Dedifferentiated amniotic fluid mesenchymal stem cell (primary cell): ENCODE data around the gene KLRC4.
"Not testable (repeated sequence)": the region's sequence is repeated elsewhere in the genome, so short reads cannot be mapped to it uniquely, and the experiment has no call there.

Source experiments
- DNase-seq: peaks from one replicate; pipeline ENCODE4 v3.0.0-alpha.2; 2016; ENCODE audit errors: extremely low spot score

The KLRC4 gene, protein sequence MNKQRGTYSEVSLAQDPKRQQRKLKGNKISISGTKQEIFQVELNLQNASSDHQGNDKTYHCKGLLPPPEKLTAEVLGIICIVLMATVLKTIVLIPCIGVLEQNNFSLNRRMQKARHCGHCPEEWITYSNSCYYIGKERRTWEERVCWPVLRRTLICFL

GRCh38 chr12:10409392-10409791 lies at the start of gene KLRC4:
Gene KLRC4 (minus strand): TSS chr12:10409757. CDS start chr12:10409575, 182 bp downstream.
- DNase-seq, result no peak

DNA sequence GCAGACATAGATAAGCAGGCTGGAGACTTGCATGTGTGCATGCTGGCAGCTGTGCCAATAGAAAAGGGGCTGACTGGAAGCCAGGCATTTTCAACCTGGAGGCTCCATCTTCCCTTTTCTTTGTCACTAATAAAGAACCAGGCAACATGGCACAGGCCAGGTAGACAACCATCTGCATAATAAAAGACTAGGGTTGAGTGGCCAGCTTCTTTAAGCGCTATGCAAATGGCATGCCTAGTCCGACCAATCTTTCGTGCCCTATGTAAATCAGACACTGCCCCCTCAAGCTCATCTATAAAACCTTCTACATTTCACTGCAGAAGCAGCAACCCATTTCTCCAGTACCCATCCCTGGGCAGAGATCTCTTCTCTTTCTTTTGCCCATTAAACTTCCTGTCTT lies 48.2 kb upstream of the KLRC4 start:
- DNase-seq, result no peak

GRCh38 chr12:10456856-10457255 lies 47.3 kb upstream of the KLRC4 start:
- DNase-seq, result no peak

- DNase-seq, result no peak
Measured at GRCh38 chr12:10455766-10456165, 46.2 kb upstream of the KLRC4 start.

GRCh38 chr12:10454531-10454930 lies 45.0 kb upstream of the KLRC4 start:
- no peak for DNase-seq

- DNase-seq, result no peak
Measured at GRCh38 chr12:10453156-10453555, 43.6 kb upstream of the KLRC4 start, which contains the start of gene KLRC1. Gene KLRC1 (minus strand): TSS chr12:10453377. CDS start chr12:10451156, 2,221 bp downstream.

- DNase-seq, result no peak
Measured at GRCh38 chr12:10448236-10448635, 38.7 kb upstream of the KLRC4 start.

GRCh38 chr12:10446052-10446451 lies 36.5 kb upstream of the KLRC4 start:
- DNase-seq, result not testable (repeated sequence)

DNA sequence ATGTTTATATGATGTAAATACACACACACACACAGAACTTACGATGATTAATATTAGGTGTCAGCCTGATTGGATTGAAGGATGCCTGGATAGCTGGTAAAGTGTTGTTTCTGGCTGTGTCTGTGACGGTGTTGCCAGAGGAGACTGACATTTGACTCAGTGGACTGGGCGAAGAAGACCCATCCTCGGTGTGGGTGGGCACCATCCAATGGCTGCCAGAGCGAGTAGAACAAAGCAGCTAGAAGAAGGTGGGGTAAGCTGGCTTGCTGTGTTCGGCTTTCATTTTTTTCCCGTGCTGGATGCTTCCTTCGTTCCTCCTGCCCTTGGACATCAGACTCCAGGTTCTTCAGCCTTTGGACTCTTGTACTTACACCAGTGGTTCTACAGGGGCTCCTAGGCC lies 31.6 kb upstream of the KLRC4 start:
- DNase-seq, result not testable (repeated sequence)

- DNase-seq, result not testable (repeated sequence)
Measured at GRCh38 chr12:10439608-10440274, 30.2 kb upstream of the KLRC4 start.

DNA sequence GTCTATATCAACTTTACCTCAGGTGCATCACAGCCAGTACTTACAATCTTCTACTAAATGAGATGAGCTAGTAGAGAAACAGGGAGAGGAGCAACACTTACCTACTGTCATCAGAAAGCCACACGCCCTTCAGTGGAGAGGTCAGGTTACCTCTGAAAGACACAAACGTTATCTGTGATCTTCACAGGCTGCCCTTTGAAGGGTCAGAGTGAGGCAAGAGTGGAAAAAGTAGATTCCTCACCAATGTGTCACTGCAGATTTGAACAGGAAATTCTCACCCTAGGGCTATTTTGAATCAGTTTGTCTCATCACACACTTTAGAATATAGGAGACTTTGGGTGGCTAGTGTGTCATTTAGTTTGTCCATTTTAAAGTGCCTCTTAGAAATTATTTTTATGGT lies 28.0 kb upstream of the KLRC4 start:
- not testable (repeated sequence) for DNase-seq

GRCh38 chr12:10435816-10436215 lies 26.3 kb upstream of the KLRC4 start, which contains the start of gene KLRC2:
Gene KLRC2 (minus strand): TSS chr12:10436010. CDS start chr12:10435986, 24 bp downstream.
- not testable (repeated sequence) for DNase-seq

DNA sequence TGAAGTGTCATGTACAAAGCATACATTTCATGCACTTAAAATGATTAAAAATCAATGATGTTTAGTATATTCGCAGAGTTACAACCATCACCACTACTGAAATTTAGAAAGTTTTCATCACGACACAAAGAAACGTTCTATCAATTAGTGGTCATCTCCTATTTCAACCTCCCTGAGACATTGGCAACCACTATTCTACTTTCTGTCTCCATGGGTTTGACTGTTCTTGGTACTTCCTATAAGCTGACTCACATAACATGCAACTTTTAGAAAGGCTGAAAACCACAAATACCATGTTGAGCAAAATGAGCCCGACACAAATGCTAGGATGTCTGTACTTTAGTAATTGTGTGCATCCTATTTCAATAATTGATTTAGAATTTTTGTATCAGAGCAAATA lies 21.1 kb upstream of the KLRC4 start:
- not testable (repeated sequence) for DNase-seq

DNA sequence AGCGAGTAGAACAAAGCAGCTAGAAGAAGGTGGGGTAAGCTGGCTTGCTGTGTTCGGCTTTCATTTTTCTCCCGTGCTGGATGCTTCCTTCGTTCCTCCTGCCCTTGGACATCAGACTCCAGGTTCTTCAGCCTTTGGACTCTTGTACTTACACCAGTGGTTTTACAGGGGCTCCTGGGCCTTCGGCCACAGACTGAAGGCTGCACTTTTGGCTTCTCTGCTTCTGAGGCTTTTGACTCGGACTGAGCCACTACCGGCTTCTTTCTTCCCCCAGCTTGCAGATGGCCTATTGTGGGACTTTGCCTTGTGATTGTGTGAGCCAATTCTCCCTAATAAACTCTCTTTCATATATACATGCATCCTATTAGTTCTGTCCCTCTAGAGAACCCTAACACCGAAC lies 16.4 kb upstream of the KLRC4 start:
- DNase-seq, result not testable (repeated sequence)

- DNase-seq, result not testable (repeated sequence)
Measured at GRCh38 chr12:10424260-10424899, 14.8 kb upstream of the KLRC4 start.

- not testable (repeated sequence) for DNase-seq
Measured at GRCh38 chr12:10422159-10422558, 12.6 kb upstream of the KLRC4 start.

GRCh38 chr12:10420334-10420733 lies 10.8 kb upstream of the KLRC4 start, which contains the start of gene KLRC3:
Gene KLRC3 (minus strand): TSS chr12:10420595. CDS start chr12:10420550, 45 bp downstream.
- DNase-seq, result not testable (repeated sequence)

DNA sequence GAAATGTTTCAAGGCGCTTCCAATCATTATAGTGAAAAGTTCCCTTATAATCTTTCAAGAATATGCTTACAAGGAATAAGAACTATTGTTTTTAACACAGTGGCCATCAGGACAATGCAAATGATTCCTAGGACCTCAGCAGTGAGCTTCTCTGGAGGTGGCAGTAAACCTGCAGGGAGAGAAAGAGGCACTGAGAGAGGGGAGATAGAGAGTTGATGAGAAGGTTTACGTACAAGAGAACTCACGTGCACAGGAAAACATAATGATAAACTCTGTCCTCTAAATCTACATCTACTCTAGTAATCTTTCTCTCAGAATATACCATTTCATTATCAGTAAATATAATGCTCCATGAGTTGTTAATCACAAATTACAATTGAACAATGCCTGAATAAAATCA lies 715 bp downstream of the KLRC4 start:
- no peak for DNase-seq

DNA sequence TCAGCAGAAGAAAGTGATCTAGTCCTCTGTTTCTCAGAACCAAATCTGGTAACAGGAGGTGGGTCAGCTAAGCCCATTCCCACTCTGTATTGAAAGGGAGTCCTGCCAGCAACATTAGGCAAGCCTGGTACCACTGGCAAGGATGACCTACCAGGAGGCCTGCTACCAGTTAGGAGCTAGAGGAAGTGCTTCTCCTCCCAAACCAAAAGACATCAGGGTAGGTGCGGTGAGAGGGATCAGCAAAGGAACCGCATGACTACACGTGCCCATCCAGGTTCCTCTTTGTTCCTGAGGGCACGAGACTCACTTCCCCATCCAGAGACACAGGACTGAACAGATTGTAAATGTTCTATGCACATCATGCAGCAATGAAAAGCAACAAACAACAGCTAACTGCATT lies 2.8 kb downstream of the KLRC4 start:
- no peak for DNase-seq

GRCh38 chr12:10405294-10405693 lies 4.3 kb downstream of the KLRC4 start:
- no peak for DNase-seq

DNA sequence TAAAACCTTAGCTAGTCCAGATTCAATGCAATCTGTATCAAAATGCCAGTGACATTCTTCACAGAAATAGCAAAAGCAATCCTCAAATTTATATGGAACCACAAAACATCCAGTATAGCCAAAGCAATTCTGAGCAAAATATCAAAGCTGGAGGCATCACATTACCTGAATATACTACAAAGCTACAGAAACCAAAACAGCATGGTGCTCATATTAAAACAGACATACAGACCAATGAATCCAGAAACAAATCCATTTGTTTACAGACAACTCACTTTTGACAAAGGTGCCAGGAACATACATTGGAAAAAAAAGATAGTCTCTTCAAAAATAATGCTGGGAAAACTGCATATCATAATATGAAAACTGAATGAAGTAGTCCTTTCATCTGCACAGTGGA lies 4.8 kb downstream of the KLRC4 start:
- no peak for DNase-seq

GRCh38 chr12:10400829-10401228 lies 8.7 kb downstream of the KLRC4 start:
- DNase-seq, result peak; percentile 30

DNA sequence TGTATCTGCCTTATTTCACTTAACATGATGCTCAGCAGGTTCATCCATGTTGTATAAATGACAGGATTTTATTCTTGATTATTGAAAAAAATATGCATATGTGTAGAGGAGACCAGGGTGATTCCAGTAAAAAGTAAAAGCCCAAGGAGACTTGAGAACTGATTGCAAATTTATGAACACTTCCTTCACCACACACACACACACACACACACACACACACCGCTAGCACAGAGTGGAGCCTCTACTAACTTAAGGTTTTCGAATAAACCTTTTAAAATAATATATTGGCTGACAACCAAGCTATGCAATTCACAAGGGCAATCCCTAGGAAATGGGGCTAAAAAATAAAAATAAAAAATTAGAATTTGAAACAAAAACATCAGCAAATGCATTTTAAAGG lies 11.4 kb downstream of the KLRC4 start:
- no peak for DNase-seq
